Measurements from ENCODE around the gene TSPAN18. TPM values are rescaled to one million over a fixed set of nuclear protein-coding genes. Genes with fewer than 3 reads are reported as not detected.

TSPAN18 gene
- total RNA-seq, 2 experiments from 2014 or later, result 0.52 to 1.2 TPM

- DNase-seq, result no peak
- Mint-ChIP-seq H3K27me3 (no peaks in the 10 kb centered on the region), H3K36me3 (no peaks in the 10 kb centered on the region), H3K9me3 (no peaks in the 10 kb centered on the region), H3K27ac (no peak overlapping the region), H3K4me1 (no peaks in the 10 kb centered on the region), H3K4me3 (no peak overlapping the region)
Observed at GRCh38 chr11:44916331-44916730, 189.6 kb downstream of the TSPAN18 start.

- DNase-seq, result no peak
- Mint-ChIP-seq H3K9me3 (no peaks in the 10 kb centered on the region), H3K4me1 (no peaks in the 10 kb centered on the region), H3K4me3 (no peak overlapping the region), H3K27ac (no peak overlapping the region), H3K27me3 (no peaks in the 10 kb centered on the region), H3K36me3 (no peaks in the 10 kb centered on the region)
Observed at GRCh38 chr11:44916801-44917385, 190.1 kb downstream of the TSPAN18 start.

DNA sequence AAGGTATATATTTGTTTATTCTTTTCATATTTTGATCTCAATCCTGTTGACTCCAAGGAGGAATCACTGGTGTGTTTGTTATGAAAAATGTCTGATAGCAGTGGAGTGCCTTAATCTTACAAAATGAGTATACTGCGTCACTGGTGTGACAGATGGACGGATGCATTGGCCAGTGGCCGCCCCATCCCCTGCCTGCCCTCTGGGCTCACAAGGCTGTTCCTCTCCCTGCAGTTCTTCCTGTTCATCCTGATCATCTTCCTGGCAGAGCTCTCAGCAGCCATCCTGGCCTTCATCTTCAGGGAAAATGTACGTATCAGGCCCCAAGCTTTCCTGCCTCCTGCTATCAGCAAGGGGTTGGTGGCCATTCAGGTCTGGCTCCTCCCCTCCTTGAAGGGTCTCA is 191.0 kb downstream of the TSPAN18 start:
- Mint-ChIP-seq H3K4me3 (no peak overlapping the region), H3K36me3 (no peaks in the 10 kb centered on the region), H3K27me3 (no peaks in the 10 kb centered on the region), H3K9me3 (no peaks in the 10 kb centered on the region), H3K27ac (no peak overlapping the region), H3K4me1 (no peaks in the 10 kb centered on the region)
- no peak for DNase-seq

DNA sequence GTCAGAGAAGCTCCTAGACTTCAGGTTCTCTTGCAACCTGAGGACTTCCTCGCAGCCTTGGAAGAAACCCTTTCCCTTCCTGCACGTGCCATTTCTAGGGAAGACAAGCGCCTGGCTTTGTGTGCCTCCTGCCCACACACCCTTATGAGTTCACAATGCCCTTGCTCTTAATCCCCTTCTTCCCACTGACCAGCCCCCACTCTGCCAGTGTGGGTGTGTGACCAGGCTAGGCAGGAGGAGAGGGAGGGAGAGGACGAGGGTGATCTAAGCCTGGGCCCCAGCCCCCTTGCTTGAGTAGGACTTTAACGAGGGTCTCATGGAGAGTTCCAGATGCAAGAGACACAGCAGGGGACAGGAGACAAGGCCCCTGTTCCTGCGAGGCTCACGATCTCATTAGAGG is 193.7 kb downstream of the TSPAN18 start:
- Mint-ChIP-seq H3K36me3 (no peaks in the 10 kb centered on the region), H3K4me1 (no peaks in the 10 kb centered on the region), H3K9me3 (no peaks in the 10 kb centered on the region), H3K27me3 (no peaks in the 10 kb centered on the region), H3K27ac (no peak overlapping the region), H3K4me3 (no peak overlapping the region)
- DNase-seq, result no peak

DNA sequence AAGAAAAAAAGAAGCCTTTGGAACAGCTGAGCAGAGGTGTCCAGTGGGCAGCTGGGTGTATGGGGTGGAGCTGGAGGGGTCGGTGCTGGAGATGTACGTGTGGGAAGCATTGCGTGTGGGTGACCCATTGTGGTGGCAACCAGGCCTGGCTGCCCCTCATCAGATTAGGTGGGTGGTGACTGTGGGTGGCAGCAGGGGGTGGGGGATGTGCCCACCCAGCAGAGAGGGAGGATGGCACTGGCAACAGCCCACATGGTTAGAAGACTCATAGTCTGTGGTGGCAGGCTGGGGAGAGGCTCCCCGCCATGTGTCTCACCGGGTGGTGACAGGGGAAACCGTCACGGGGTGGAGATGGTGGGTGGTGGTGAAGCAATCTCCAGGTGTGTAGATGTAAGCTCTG is 196.4 kb downstream of the TSPAN18 start:
- no peak for DNase-seq
- Mint-ChIP-seq H3K9me3 (no peaks in the 10 kb centered on the region), H3K27me3 (no peaks in the 10 kb centered on the region), H3K4me1 (no peaks in the 10 kb centered on the region), H3K36me3 (no peaks in the 10 kb centered on the region), H3K27ac (no peak overlapping the region), H3K4me3 (no peak overlapping the region)

DNA sequence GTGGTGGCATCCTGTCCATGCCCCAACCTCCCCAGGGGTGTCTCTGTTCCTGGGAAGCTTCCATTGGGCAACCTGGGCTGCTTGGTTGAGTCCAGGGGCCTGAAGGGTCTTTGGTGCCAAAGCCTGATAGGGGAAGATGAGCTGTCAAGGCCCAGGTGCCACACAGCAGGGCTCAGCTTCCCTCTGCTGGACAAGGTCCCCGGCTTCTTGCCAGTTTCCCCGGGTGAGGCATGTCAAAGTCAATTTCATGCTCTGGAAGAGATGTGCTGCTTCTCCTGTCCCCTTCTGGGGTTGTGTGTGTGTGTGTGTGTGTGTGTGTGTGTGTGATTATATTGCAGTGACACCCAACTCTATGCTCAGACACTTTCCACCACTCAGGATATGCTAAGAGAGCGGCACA is 197.0 kb downstream of the TSPAN18 start:
- no peak for DNase-seq
- Mint-ChIP-seq H3K27me3 (no peaks in the 10 kb centered on the region), H3K9me3 (no peaks in the 10 kb centered on the region), H3K27ac (no peak overlapping the region), H3K4me1 (no peaks in the 10 kb centered on the region), H3K4me3 (no peak overlapping the region), H3K36me3 (no peaks in the 10 kb centered on the region)

DNA sequence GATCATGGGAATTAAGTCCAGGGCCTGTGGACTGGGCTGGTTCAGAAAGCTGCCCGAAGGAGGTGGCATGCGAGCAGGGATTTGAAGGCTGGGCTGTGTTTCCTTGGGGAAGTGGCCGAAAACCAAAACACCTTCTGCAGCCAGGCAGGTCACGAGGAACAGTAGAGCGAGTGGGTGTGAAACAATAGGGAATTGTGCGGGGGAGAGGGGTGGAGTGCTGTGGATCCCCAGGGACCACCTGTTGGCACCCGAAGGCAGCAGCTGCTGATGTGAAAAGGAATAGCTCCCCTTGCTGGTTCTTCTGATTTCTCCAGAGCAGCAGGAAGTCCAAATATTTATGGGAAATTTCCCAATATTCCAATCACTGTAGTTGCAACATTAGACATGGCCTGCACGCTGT is 199.3 kb downstream of the TSPAN18 start:
- Mint-ChIP-seq H3K27me3 (no peaks in the 10 kb centered on the region), H3K4me1 (no peaks in the 10 kb centered on the region), H3K36me3 (no peaks in the 10 kb centered on the region), H3K27ac (no peak overlapping the region), H3K4me3 (no peak overlapping the region), H3K9me3 (no peaks in the 10 kb centered on the region)
- DNase-seq, result no peak

GRCh38 chr11:44927174-44927661 is 200.5 kb downstream of the TSPAN18 start:
- Mint-ChIP-seq H3K4me1 (no peaks in the 10 kb centered on the region), H3K27me3 (no peaks in the 10 kb centered on the region), H3K9me3 (no peaks in the 10 kb centered on the region), H3K27ac (no peak overlapping the region), H3K4me3 (no peak overlapping the region), H3K36me3 (no peaks in the 10 kb centered on the region)
- DNase-seq, result peak; percentile 53

DNA sequence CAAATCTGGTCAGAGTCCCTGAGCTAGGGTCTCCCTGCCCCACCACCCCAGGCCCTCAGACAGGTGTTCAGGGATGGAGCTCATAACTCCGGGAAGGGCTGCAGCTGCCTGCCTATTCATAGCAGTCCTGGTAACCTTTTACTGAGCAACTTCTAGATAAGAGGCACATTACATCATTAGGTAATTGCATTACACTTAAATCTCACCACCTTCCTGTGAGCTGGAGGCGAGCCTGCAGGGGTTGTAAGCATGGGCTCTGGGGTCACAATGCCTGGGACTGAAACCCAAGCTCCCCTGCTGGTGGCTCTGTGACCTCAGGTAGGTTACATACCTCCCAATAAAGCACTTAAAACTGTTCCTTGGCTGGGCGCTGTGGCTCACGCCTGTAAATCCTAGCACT is 201.4 kb downstream of the TSPAN18 start:
- H3K36me3 Mint-ChIP-seq, result no peaks in the 10 kb centered on the region
- no peaks in the 10 kb centered on the region for H3K9me3 Mint-ChIP-seq
- no peak for DNase-seq
- H3K4me3 Mint-ChIP-seq, result no peak overlapping the region
- no peaks in the 10 kb centered on the region for H3K4me1 Mint-ChIP-seq
- H3K27ac Mint-ChIP-seq, result no peak overlapping the region
- H3K27me3 Mint-ChIP-seq, result no peaks in the 10 kb centered on the region

GRCh38 chr11:44928816-44929215 is 202.1 kb downstream of the TSPAN18 start:
- Mint-ChIP-seq H3K36me3 (no peaks in the 10 kb centered on the region), H3K4me3 (no peak overlapping the region), H3K27me3 (no peaks in the 10 kb centered on the region), H3K4me1 (no peaks in the 10 kb centered on the region), H3K9me3 (no peaks in the 10 kb centered on the region), H3K27ac (no peak overlapping the region)
- DNase-seq, result no peak

GRCh38 chr11:44930588-44931302 is 204.0 kb downstream of the TSPAN18 start:
- Mint-ChIP-seq H3K27me3 (no peaks in the 10 kb centered on the region), H3K9me3 (no peaks in the 10 kb centered on the region), H3K4me3 (no peak overlapping the region), H3K27ac (no peak overlapping the region), H3K4me1 (no peaks in the 10 kb centered on the region), H3K36me3 (no peaks in the 10 kb centered on the region)
- no peak for DNase-seq

DNA sequence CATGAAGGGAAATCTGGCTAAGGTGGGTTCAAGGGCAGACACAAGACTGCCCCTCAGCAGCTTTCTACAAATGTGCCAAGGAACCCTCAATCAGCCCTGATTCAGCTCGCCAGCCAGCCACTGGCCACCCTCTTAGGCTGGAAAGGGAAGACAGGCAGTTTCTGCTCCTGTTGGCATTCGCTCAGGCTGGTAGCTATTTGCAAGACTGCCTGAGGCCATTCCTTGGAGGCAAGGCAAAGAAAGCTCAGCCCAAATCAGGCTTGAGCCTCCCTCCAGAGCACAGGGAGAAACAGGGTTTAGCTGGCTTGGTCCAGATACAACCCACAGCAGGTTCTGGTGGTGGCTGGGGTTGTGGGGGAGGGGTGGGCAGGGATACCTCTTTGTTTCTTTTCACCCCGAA is 204.7 kb downstream of the TSPAN18 start:
- Mint-ChIP-seq H3K36me3 (no peaks in the 10 kb centered on the region), H3K27ac (no peak overlapping the region), H3K4me3 (no peak overlapping the region), H3K27me3 (no peaks in the 10 kb centered on the region), H3K9me3 (no peaks in the 10 kb centered on the region), H3K4me1 (no peaks in the 10 kb centered on the region)
- no peak for DNase-seq

- Mint-ChIP-seq H3K9me3 (no peaks in the 10 kb centered on the region), H3K36me3 (no peaks in the 10 kb centered on the region), H3K27ac (no peak overlapping the region), H3K27me3 (no peaks in the 10 kb centered on the region), H3K4me1 (no peaks in the 10 kb centered on the region), H3K4me3 (no peak overlapping the region)
- DNase-seq, result no peak
Observed at GRCh38 chr11:44934110-44934509, 207.3 kb downstream of the TSPAN18 start.

- no peaks in the 10 kb centered on the region for H3K27me3 Mint-ChIP-seq
- H3K36me3 Mint-ChIP-seq, result no peaks in the 10 kb centered on the region
- H3K4me1 Mint-ChIP-seq, result no peaks in the 10 kb centered on the region
- no peak overlapping the region for H3K4me3 Mint-ChIP-seq
- H3K27ac Mint-ChIP-seq, result no peak overlapping the region
- no peaks in the 10 kb centered on the region for H3K9me3 Mint-ChIP-seq
- DNase-seq, result no peak
Observed at GRCh38 chr11:44934735-44935250, 208.0 kb downstream of the TSPAN18 start.

DNA sequence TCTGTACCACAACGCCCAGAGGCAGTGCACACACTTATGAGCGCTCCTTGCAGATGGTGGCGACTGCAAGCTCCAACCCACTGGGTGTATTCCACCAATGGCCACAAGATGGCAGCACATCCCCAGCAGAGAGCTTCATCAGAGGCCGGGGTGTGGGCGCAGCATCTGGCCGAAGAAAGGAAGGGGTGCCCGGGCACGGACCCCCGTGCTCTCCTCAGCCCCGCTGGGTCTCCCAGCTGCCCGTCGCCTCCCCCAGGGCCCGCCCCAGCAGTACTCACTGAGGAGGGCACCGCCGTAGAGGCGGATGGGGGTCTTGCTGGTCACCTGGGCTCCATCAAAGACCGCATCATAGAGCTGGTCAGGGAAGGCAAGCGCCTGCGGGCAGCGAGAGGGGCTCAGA is 209.8 kb downstream of the TSPAN18 start:
- no peaks in the 10 kb centered on the region for H3K9me3 Mint-ChIP-seq
- H3K27me3 Mint-ChIP-seq, result no peaks in the 10 kb centered on the region
- H3K4me1 Mint-ChIP-seq, result no peaks in the 10 kb centered on the region
- H3K27ac Mint-ChIP-seq, result no peak overlapping the region
- peak; percentile 76 for DNase-seq
- no peaks in the 10 kb centered on the region for H3K36me3 Mint-ChIP-seq
- H3K4me3 Mint-ChIP-seq, result no peak overlapping the region

DNA sequence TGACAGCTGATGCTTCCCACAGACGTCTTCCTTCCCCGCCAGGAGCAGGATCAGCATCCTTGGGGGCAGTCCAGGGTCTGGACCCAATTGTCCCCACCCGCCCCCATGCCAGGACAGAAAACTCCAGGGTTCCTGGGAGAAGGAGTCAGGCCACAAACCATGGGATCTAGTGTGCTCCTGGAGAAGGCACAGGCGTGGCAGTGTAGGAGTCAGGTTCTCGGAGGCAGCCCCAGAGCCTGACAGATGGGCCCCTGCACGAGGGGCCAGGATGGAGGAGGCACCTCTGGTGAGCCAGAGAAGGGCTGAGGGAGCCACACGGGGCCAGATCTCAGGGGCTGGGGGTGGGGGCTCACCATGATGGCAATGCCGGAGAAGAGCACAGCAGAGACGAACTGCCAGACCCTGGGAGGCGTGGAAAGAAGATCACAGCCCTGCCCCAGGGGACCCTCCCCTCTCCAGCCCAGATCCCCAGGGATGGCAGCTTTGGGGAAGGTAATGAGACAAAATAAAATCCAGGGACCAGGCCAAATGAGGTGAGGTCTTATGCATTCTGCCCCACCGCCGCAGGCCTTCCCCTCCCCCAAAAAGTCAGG is 210.3 kb downstream of the TSPAN18 start:
- H3K4me1 Mint-ChIP-seq, result no peaks in the 10 kb centered on the region

More for the DNA sequence above, 210.3 kb downstream of the TSPAN18 start:
- Mint-ChIP-seq H3K4me3 (no peak overlapping the region), H3K27ac (no peak overlapping the region), H3K9me3 (no peaks in the 10 kb centered on the region), H3K27me3 (no peaks in the 10 kb centered on the region), H3K36me3 (no peaks in the 10 kb centered on the region)
- DNase-seq, result no peak

All from activated naive CD8-positive, alpha-beta T cell treated with anti-CD3 and anti-CD28 coated beads for 36 hours (primary cell).